Neural progenitor cell (in vitro differentiated cells): ENCODE data around the gene ADGRG4. TPM values are rescaled to one million over a fixed set of nuclear protein-coding genes. Genes with fewer than 3 reads are reported as not detected.

ENCODE experiments used
- DNase-seq: peaks from one replicate; pipeline ENCODE4 v3.0.0-alpha.2; 2016; ENCODE audit warnings: low spot score
- H2AFZ ChIP-seq: fragments of 200-600 bp; sonication (generic); replicated peaks from 2 replicates; pipeline ENCODE4 v1.6.1; 2016; ENCODE audit warnings: antibody characterized with exemption
- H3F3A ChIP-seq: fragments of 200-600 bp; sonication (generic); 2 replicates; pipeline ENCODE4 v1.6.1; 2016; ENCODE audit warnings: antibody characterized with exemption, low read depth
- H3K27ac ChIP-seq: fragments of 200-600 bp; sonication (generic); 2 replicates; pipeline ENCODE4 v1.5.1; 2016; ENCODE audit warnings: mild to moderate bottlenecking
- H3K27me3 ChIP-seq: fragments of 200-600 bp; sonication (generic); 2 replicates; pipeline ENCODE4 v1.6.1; 2016; ENCODE audit warnings: mild to moderate bottlenecking, moderate library complexity
- H3K36me3 ChIP-seq: fragments of 200-600 bp; sonication (generic); 2 replicates; pipeline ENCODE4 v1.5.1; 2016
- H3K4me1 ChIP-seq: fragments of 200-600 bp; sonication (generic); 2 replicates; pipeline ENCODE4 v1.6.1; 2016; ENCODE audit warnings: mixed run types
- H3K4me2 ChIP-seq: fragments of 200-600 bp; sonication (generic); 2 replicates; pipeline ENCODE4 v1.6.1; 2016
- H3K4me3 ChIP-seq: fragments of 200-600 bp; sonication (generic); 2 replicates; pipeline ENCODE4 v1.5.1; 2016
- H3K79me2 ChIP-seq: fragments of 200-600 bp; sonication (generic); 2 replicates; pipeline ENCODE4 v1.6.1; 2016; ENCODE audit warnings: low read depth
- H3K9ac ChIP-seq: fragments of 200-600 bp; sonication (generic); 2 replicates; pipeline ENCODE4 v1.6.1; 2016
- H3K9me3 ChIP-seq: fragments of 200-600 bp; sonication (generic); 2 replicates; pipeline ENCODE4 v1.5.1; 2016; ENCODE audit warnings: low read depth
- H4K20me1 ChIP-seq: fragments of 200-600 bp; sonication (generic); 2 replicates; pipeline ENCODE4 v1.6.1; 2016; ENCODE audit warnings: low read depth
- H3K27ac Mint-ChIP-seq: 3 replicates; pipeline ENCODE4 v1.8.0; 2021; ENCODE audit warnings: mixed read lengths
- H3K27me3 Mint-ChIP-seq: 2 replicates; pipeline ENCODE4 v1.8.0; 2022; ENCODE audit warnings: low read depth, mild to moderate bottlenecking, inconsistent platforms, moderate library complexity, mixed read lengths; ENCODE audit not compliant: insufficient read depth
- H3K36me3 Mint-ChIP-seq: 3 replicates; pipeline ENCODE4 v1.8.0; 2021; ENCODE audit warnings: mixed read lengths
- H3K4me1 Mint-ChIP-seq: 3 replicates; pipeline ENCODE4 v1.8.0; 2021; ENCODE audit warnings: mixed read lengths
- H3K4me3 Mint-ChIP-seq: 3 replicates; pipeline ENCODE4 v1.8.0; 2021; ENCODE audit warnings: mild to moderate bottlenecking, moderate library complexity, mixed read lengths
- H3K9me3 Mint-ChIP-seq: 3 replicates; pipeline ENCODE4 v1.8.0; 2020; ENCODE audit warnings: mixed read lengths
- EZH2 ChIP-seq: fragments of 200-600 bp; sonication (generic); IDR thresholded peaks from 2 replicates; pipeline ENCODE4 v1.6.1; 2017; ENCODE audit warnings: antibody characterized with exemption, mild to moderate bottlenecking, moderate library complexity
- EZH2phosphoT487 ChIP-seq: fragments of 200-600 bp; sonication (generic); IDR thresholded peaks from 2 replicates; pipeline ENCODE4 v1.6.1; 2017; ENCODE audit warnings: antibody characterized with exemption
- total RNA-seq: library from RNA; depleted of rRNA; stranded (reverse); fragments of >200 nt; gene quantifications from 2 replicates; pipeline ENCODE4 v1.2.3, GENCODE V29; 2015; ENCODE audit warnings: low replicate concordance
- TF ChIP-seq, protein P1 (sequence below): fragments of 200-600 bp; sonication (generic); IDR thresholded peaks from 2 replicates; pipeline ENCODE4 v1.5.1; 2017; ENCODE audit warnings: antibody characterized with exemption, mild to moderate bottlenecking

Gene ADGRG4
- total RNA-seq, 1 donor from 2014 or later, result not detected

DNA sequence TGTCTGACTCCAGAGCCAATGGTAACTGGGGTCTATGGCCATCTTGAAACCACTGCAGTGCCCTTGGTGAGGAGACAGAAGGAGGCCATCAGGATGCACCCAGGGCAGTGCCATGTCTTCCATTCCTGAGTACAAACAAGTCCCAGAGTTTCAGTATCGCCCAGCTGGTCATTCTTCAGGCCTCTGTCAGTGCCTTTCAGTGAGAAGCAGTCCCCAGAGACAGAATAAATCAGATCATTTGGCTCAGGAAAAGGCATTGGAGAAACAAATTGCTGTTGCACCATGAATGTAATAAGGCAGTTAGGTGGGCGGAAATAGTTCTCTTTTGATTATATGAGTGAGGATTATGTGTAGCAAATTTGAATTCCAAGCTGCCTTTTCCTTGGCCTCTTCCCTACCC, 21.3 kb downstream of the ADGRG4 start:
- no peak overlapping the region for H3K4me2 ChIP-seq
- H3K27me3 ChIP-seq, result no peaks in the 10 kb centered on the region
- H3K4me1 Mint-ChIP-seq, result peaks cover 4% of the 10 kb centered on the region
- H3K79me2 ChIP-seq, result no peaks in the 10 kb centered on the region
- H3K36me3 ChIP-seq, result no peaks in the 10 kb centered on the region
- H3K4me3 ChIP-seq, result no peak overlapping the region
- H3F3A ChIP-seq, result no peaks in the 10 kb centered on the region
- no peaks in the 10 kb centered on the region for H3K4me1 ChIP-seq
- H3K27me3 Mint-ChIP-seq, result no peaks in the 10 kb centered on the region
- H3K9ac ChIP-seq, result no peak overlapping the region
- no peaks in the 10 kb centered on the region for H3K9me3 Mint-ChIP-seq
- no peaks in the 10 kb centered on the region for H4K20me1 ChIP-seq
- no peak overlapping the region for H3K4me3 Mint-ChIP-seq
- H3K9me3 ChIP-seq, result no peaks in the 10 kb centered on the region
- no peak overlapping the region for H3K27ac Mint-ChIP-seq
- H3K27ac ChIP-seq, result no peak overlapping the region
- H2AFZ ChIP-seq, result no peak overlapping the region
- DNase-seq, result no peak
- no peaks in the 10 kb centered on the region for H3K36me3 Mint-ChIP-seq
- TF ChIP-seq, protein P1, sequence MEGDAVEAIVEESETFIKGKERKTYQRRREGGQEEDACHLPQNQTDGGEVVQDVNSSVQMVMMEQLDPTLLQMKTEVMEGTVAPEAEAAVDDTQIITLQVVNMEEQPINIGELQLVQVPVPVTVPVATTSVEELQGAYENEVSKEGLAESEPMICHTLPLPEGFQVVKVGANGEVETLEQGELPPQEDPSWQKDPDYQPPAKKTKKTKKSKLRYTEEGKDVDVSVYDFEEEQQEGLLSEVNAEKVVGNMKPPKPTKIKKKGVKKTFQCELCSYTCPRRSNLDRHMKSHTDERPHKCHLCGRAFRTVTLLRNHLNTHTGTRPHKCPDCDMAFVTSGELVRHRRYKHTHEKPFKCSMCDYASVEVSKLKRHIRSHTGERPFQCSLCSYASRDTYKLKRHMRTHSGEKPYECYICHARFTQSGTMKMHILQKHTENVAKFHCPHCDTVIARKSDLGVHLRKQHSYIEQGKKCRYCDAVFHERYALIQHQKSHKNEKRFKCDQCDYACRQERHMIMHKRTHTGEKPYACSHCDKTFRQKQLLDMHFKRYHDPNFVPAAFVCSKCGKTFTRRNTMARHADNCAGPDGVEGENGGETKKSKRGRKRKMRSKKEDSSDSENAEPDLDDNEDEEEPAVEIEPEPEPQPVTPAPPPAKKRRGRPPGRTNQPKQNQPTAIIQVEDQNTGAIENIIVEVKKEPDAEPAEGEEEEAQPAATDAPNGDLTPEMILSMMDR, result no peak
- no peak for TF ChIP-seq EZH2
- TF ChIP-seq EZH2phosphoT487, result no peak

DNA sequence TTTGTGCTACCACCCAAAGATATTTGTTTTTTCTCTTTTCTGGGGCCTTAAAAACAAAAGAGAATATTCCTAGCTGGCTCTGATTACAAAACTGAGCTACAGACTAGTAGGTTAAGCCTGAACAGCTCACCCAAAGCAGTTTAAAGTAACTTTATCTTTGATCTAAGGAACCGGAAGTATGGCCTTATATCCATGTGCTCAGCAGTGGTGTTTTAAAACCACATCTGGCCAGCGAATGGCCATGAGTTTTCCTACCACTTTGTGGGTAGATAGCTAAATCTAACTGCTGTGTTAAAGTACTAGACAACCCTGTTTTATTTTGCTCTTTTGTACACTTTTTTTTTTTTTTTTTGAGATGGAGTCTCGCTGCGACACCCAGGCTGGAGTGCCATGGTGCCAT, 24.6 kb downstream of the ADGRG4 start:
- DNase-seq, result no peak
- no peaks in the 10 kb centered on the region for H3K27me3 ChIP-seq
- no peaks in the 10 kb centered on the region for H3K4me1 Mint-ChIP-seq
- H3K27ac Mint-ChIP-seq, result no peak overlapping the region
- H4K20me1 ChIP-seq, result no peaks in the 10 kb centered on the region
- no peaks in the 10 kb centered on the region for H3K36me3 Mint-ChIP-seq
- H3K27me3 Mint-ChIP-seq, result no peaks in the 10 kb centered on the region
- no peaks in the 10 kb centered on the region for H3K79me2 ChIP-seq
- H3K9ac ChIP-seq, result no peak overlapping the region
- H2AFZ ChIP-seq, result peak overlapping the region; percentile 37
- no peaks in the 10 kb centered on the region for H3K4me1 ChIP-seq
- H3K4me3 ChIP-seq, result no peak overlapping the region
- no peaks in the 10 kb centered on the region for H3K9me3 Mint-ChIP-seq
- H3K4me3 Mint-ChIP-seq, result no peak overlapping the region
- no peak for TF ChIP-seq EZH2phosphoT487
- TF ChIP-seq EZH2, result no peak
- no peak overlapping the region for H3K4me2 ChIP-seq
- H3K36me3 ChIP-seq, result no peaks in the 10 kb centered on the region
- no peak overlapping the region for H3K27ac ChIP-seq
- no peaks in the 10 kb centered on the region for H3F3A ChIP-seq
- no peaks in the 10 kb centered on the region for H3K9me3 ChIP-seq

DNA sequence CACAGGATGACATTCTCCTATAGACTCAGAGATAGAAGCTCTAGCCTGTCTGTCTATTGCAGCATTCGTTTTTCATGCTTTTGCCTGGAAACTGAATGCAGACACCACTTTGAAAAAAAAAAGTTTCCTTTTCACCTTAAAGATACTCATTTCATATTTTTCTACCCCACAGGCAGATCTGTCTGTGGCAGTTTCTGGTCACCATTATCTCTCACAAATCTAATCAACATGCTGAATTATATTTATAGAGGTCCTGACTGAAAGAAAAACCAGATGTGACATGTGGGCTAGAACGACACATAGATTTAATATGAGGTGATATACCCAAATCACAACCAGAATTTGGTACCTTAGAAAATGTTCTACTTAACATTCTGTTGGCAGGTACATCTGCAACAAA, 28.2 kb downstream of the ADGRG4 start:
- Histone ChIP-seq H3K4me3 (no peak overlapping the region), H3F3A (no peaks in the 10 kb centered on the region), H3K4me2 (no peak overlapping the region), H3K27ac (no peak overlapping the region), H2AFZ (no peak overlapping the region), H3K9ac (no peak overlapping the region), H3K27me3 (no peaks in the 10 kb centered on the region), H3K9me3 (no peaks in the 10 kb centered on the region), H3K4me1 (no peaks in the 10 kb centered on the region), H3K36me3 (no peaks in the 10 kb centered on the region), H4K20me1 (no peaks in the 10 kb centered on the region), H3K79me2 (no peaks in the 10 kb centered on the region)
- no peak overlapping the region for H3K4me3 Mint-ChIP-seq
- H3K36me3 Mint-ChIP-seq, result no peaks in the 10 kb centered on the region
- DNase-seq, result no peak
- no peak for TF ChIP-seq EZH2
- no peak for TF ChIP-seq EZH2phosphoT487
- TF ChIP-seq, protein P1, result no peak
- H3K27ac Mint-ChIP-seq, result no peak overlapping the region
- H3K4me1 Mint-ChIP-seq, result no peaks in the 10 kb centered on the region
- no peaks in the 10 kb centered on the region for H3K27me3 Mint-ChIP-seq
- H3K9me3 Mint-ChIP-seq, result no peaks in the 10 kb centered on the region

DNA sequence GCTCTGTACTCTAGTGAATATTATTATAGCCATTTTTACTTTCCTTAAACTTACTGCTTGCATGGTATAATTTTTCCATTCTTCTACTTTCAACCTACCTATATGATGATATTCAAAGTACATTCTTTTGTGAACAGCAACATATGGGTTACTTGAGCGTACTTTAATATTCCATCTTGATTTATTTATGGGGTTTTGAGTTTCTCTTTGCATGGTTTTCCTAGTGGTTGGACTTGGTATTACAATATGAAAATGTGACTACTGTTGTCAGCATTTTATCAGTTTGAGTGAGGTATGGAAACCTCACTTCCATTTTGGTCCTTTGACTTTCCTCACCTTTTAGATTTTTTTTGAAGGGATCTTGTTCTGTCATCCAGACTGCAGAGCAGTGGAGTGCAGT, 35.9 kb downstream of the ADGRG4 start:
- no peak overlapping the region for H3K27ac ChIP-seq
- H3K27me3 ChIP-seq, result no peaks in the 10 kb centered on the region
- Mint-ChIP-seq H3K9me3 (no peaks in the 10 kb centered on the region), H3K36me3 (no peaks in the 10 kb centered on the region), H3K4me3 (no peak overlapping the region), H3K4me1 (no peaks in the 10 kb centered on the region), H3K27ac (no peak overlapping the region), H3K27me3 (no peaks in the 10 kb centered on the region)
- H3K4me1 ChIP-seq, result no peaks in the 10 kb centered on the region
- no peak overlapping the region for H3K9ac ChIP-seq
- H3K4me2 ChIP-seq, result no peak overlapping the region
- no peak overlapping the region for H3K4me3 ChIP-seq
- no peaks in the 10 kb centered on the region for H3F3A ChIP-seq
- H4K20me1 ChIP-seq, result no peaks in the 10 kb centered on the region
- TF ChIP-seq EZH2phosphoT487, result no peak
- TF ChIP-seq, protein P1, result peak; percentile 53
- H2AFZ ChIP-seq, result no peak overlapping the region
- H3K79me2 ChIP-seq, result no peaks in the 10 kb centered on the region
- peaks cover 3% of the 10 kb centered on the region for H3K9me3 ChIP-seq
- DNase-seq, result no peak
- H3K36me3 ChIP-seq, result no peaks in the 10 kb centered on the region
